ENCODE data around the gene KSR2. TPM values are rescaled to one million over a fixed set of nuclear protein-coding genes. Genes with fewer than 3 reads are reported as not detected.

KSR2 gene
- total and polyA plus RNA-seq, 4 donors: 0.09 to 1.8 (median 0.37) TPM

DNA sequence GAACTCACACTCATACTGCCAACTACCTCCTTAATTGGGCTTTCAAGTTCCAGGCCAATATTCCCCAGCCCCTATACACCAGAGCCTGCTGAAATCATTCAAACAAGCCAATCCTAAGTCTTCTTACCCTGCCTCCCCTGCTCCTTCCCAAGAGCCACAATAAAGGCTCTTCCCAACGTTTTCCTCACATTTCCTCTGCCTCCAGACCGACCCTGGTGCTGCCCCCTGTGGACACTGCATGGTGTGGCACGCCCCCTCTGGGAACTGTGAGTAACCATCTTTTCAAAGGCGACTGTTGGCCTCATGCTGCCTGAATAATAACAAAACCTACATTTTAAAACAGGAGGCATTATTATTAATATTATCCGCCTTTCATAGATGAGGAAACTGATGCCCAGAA lies 495.8 kb downstream of the KSR2 start:
- 34 to 43% methylated on average over 5 of the region's 5 CpGs for WGBS, 2 donors
- H3K27me3 ChIP-seq (ENCODE audit: control insufficient read depth in 3 of 3, insufficient read depth in 3 of 3, low read length in 2 of 3): no peaks in the 10 kb centered on the region
- no peak overlapping the region for H3K9ac ChIP-seq (ENCODE audit: insufficient read depth in 1 of 2, low read length in 2 of 2)
- H3K4me1 ChIP-seq (ENCODE audit: control insufficient read depth in 5 of 5, insufficient read depth in 5 of 5, low read length in 5 of 5): no peaks in the 10 kb centered on the region
- TF ChIP-seq, protein P1, sequence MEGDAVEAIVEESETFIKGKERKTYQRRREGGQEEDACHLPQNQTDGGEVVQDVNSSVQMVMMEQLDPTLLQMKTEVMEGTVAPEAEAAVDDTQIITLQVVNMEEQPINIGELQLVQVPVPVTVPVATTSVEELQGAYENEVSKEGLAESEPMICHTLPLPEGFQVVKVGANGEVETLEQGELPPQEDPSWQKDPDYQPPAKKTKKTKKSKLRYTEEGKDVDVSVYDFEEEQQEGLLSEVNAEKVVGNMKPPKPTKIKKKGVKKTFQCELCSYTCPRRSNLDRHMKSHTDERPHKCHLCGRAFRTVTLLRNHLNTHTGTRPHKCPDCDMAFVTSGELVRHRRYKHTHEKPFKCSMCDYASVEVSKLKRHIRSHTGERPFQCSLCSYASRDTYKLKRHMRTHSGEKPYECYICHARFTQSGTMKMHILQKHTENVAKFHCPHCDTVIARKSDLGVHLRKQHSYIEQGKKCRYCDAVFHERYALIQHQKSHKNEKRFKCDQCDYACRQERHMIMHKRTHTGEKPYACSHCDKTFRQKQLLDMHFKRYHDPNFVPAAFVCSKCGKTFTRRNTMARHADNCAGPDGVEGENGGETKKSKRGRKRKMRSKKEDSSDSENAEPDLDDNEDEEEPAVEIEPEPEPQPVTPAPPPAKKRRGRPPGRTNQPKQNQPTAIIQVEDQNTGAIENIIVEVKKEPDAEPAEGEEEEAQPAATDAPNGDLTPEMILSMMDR (IDR thresholded peaks at IDR 0.05; ENCODE audit: control extremely low read depth, extremely low read depth): no peak
- DNase-seq (no peak), ATAC-seq (ENCODE audit: insufficient read depth, low FRiP score) (no peak)
- H3K36me3 ChIP-seq (ENCODE audit: control insufficient read depth in 4 of 4, insufficient read depth in 4 of 4, low read length in 4 of 4): no peaks in the 10 kb centered on the region
- no peak overlapping the region for H3K4me3 ChIP-seq
- H3K9me3 ChIP-seq (ENCODE audit: control insufficient read depth in 4 of 4, insufficient read depth in 3 of 4, low read length in 3 of 4): peaks cover 0 to 5% (median 0%) of the 10 kb centered on the region in 4 donors
- H3K27ac ChIP-seq (ENCODE audit: low read depth in 1 of 2, low read length in 1 of 2): no peak overlapping the region

DNA sequence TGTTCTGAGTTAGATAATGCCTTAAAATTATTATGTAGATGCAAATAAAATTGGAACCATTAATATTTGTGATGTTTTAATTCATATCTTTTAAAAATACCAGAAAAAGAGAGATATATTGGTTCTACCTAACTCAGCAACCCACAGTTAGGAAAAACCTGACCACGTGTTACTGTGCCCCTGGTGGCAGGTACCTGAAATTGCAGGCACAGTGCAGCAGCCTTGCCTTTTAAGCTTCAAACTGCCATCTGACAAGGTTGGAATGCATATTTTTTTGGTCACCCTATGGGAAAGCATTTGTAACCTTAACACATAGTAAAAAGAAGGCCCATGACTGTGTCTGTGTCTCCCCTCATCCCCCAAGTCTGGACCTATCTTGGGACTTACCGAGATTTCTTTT lies 498.0 kb downstream of the KSR2 start:
- ATAC-seq (ENCODE audit: insufficient read depth, low FRiP score): no peak
- no peak for DNase-seq
- no peaks in the 10 kb centered on the region for H3K4me1 ChIP-seq (ENCODE audit: control insufficient read depth in 5 of 5, insufficient read depth in 5 of 5, low read length in 5 of 5)
- no peak overlapping the region for H3K9ac ChIP-seq (ENCODE audit: insufficient read depth in 1 of 2, low read length in 2 of 2)
- H3K36me3 ChIP-seq (ENCODE audit: control insufficient read depth in 4 of 4, insufficient read depth in 4 of 4, low read length in 4 of 4): no peaks in the 10 kb centered on the region
- H3K27ac ChIP-seq (ENCODE audit: low read depth in 1 of 2, low read length in 1 of 2): no peak overlapping the region
- WGBS, 2 donors: 52 to 57% methylated on average over 2 of the region's 2 CpGs
- no peak overlapping the region for H3K4me3 ChIP-seq
- TF ChIP-seq, protein P1 (IDR thresholded peaks at IDR 0.05; ENCODE audit: control extremely low read depth, extremely low read depth): no peak
- no peaks in the 10 kb centered on the region for H3K27me3 ChIP-seq (ENCODE audit: control insufficient read depth in 3 of 3, insufficient read depth in 3 of 3, low read length in 2 of 3)
- peaks cover 0 to 5% (median 0%) of the 10 kb centered on the region in 4 donors for H3K9me3 ChIP-seq (ENCODE audit: control insufficient read depth in 4 of 4, insufficient read depth in 3 of 4, low read length in 3 of 4)

DNA sequence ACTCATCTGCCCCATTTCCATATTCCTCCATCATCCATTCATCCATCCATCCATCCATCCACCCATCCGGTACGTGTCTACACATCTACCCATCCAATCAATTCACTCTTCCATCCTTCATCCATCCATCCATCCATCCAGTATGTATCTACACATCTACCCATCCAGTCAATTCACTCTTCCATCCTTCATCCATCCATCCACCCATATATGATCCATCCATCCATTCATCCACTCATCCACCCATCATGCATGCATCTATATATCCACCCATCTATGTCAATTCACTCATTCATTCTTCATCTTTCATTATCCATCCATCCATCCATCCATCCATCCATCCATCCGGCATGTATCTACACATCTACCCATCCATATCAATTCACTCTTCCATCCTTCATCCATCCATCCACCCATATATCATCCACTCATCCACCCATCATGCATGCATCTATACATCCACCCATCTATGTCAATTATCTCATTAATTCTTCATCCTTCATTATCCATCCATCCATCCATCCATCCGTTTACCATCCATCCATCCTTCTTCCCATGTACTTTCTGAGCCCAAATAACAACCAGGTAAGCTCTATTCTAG lies 498.8 kb downstream of the KSR2 start:
- Histone ChIP-seq H3K9ac (ENCODE audit: insufficient read depth in 1 of 2, low read length in 2 of 2) (no peak overlapping the region), H3K4me3 (no peak overlapping the region), H3K36me3 (ENCODE audit: control insufficient read depth in 4 of 4, insufficient read depth in 4 of 4, low read length in 4 of 4) (no peaks in the 10 kb centered on the region), H3K4me1 (ENCODE audit: control insufficient read depth in 5 of 5, insufficient read depth in 5 of 5, low read length in 5 of 5) (no peaks in the 10 kb centered on the region), H3K27me3 (ENCODE audit: control insufficient read depth in 3 of 3, insufficient read depth in 3 of 3, low read length in 2 of 3) (no peaks in the 10 kb centered on the region), H3K27ac (ENCODE audit: low read depth in 1 of 2, low read length in 1 of 2) (no peak overlapping the region), H3K9me3 (ENCODE audit: control insufficient read depth in 4 of 4, insufficient read depth in 3 of 4, low read length in 3 of 4) (peaks cover 0 to 5% (median 0%) of the 10 kb centered on the region in 4 donors)
- 71% methylated on average over 4 of the region's 4 CpGs for WGBS, 2 donors
- ATAC-seq (ENCODE audit: insufficient read depth, low FRiP score) (no peak), DNase-seq (no peak)
- TF ChIP-seq, protein P1 (IDR thresholded peaks at IDR 0.05; ENCODE audit: control extremely low read depth, extremely low read depth): no peak

DNA sequence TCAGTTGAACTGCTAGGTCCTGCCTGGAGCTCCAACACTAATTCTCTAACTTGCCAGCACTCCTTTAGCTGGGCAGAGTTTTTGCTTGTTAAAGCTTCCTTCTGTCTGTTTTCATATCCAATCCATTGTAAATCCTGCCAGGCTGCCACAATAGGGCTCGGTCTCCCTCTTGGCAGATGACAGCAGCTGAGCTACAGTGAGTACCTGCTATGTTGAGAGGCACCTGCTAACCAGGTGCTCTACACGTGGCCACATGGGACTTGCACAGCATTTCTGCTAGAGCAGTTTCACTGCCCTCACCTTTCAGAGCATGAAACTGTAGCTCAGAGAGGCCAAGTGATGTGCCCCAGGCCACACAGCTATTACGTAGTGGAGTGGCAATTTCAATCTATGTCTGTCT lies 500.8 kb downstream of the KSR2 start:
- ATAC-seq (ENCODE audit: insufficient read depth, low FRiP score): no peak
- H3K9me3 ChIP-seq (ENCODE audit: control insufficient read depth in 4 of 4, insufficient read depth in 3 of 4, low read length in 3 of 4): peaks cover 0 to 5% (median 0%) of the 10 kb centered on the region in 4 donors
- no peak overlapping the region for H3K4me3 ChIP-seq
- no peaks in the 10 kb centered on the region for H3K36me3 ChIP-seq (ENCODE audit: control insufficient read depth in 4 of 4, insufficient read depth in 4 of 4, low read length in 4 of 4)
- no peaks in the 10 kb centered on the region for H3K27me3 ChIP-seq (ENCODE audit: control insufficient read depth in 3 of 3, insufficient read depth in 3 of 3, low read length in 2 of 3)
- H3K4me1 ChIP-seq (ENCODE audit: control insufficient read depth in 5 of 5, insufficient read depth in 5 of 5, low read length in 5 of 5): no peaks in the 10 kb centered on the region
- no peak overlapping the region for H3K9ac ChIP-seq (ENCODE audit: insufficient read depth in 1 of 2, low read length in 2 of 2)
- WGBS, 2 donors: 69 to 71% methylated on average over 3 of the region's 3 CpGs
- no peak overlapping the region for H3K27ac ChIP-seq (ENCODE audit: low read depth in 1 of 2, low read length in 1 of 2)
- TF ChIP-seq, protein P1 (IDR thresholded peaks at IDR 0.05; ENCODE audit: control extremely low read depth, extremely low read depth): no peak
- no peak for DNase-seq
